Measurements from ENCODE around the gene MYMK.

MYMK gene

GRCh38 chr9:133492061-133493021 lies 32.4 kb downstream of the MYMK start:
- TF ChIP-seq, protein P1, sequence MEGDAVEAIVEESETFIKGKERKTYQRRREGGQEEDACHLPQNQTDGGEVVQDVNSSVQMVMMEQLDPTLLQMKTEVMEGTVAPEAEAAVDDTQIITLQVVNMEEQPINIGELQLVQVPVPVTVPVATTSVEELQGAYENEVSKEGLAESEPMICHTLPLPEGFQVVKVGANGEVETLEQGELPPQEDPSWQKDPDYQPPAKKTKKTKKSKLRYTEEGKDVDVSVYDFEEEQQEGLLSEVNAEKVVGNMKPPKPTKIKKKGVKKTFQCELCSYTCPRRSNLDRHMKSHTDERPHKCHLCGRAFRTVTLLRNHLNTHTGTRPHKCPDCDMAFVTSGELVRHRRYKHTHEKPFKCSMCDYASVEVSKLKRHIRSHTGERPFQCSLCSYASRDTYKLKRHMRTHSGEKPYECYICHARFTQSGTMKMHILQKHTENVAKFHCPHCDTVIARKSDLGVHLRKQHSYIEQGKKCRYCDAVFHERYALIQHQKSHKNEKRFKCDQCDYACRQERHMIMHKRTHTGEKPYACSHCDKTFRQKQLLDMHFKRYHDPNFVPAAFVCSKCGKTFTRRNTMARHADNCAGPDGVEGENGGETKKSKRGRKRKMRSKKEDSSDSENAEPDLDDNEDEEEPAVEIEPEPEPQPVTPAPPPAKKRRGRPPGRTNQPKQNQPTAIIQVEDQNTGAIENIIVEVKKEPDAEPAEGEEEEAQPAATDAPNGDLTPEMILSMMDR (IDR thresholded peaks at IDR 0.05): no peak

- TF ChIP-seq, protein P1 (IDR thresholded peaks at IDR 0.05): no peak
Observed at GRCh38 chr9:133491656-133491925, 33.2 kb downstream of the MYMK start.

DNA sequence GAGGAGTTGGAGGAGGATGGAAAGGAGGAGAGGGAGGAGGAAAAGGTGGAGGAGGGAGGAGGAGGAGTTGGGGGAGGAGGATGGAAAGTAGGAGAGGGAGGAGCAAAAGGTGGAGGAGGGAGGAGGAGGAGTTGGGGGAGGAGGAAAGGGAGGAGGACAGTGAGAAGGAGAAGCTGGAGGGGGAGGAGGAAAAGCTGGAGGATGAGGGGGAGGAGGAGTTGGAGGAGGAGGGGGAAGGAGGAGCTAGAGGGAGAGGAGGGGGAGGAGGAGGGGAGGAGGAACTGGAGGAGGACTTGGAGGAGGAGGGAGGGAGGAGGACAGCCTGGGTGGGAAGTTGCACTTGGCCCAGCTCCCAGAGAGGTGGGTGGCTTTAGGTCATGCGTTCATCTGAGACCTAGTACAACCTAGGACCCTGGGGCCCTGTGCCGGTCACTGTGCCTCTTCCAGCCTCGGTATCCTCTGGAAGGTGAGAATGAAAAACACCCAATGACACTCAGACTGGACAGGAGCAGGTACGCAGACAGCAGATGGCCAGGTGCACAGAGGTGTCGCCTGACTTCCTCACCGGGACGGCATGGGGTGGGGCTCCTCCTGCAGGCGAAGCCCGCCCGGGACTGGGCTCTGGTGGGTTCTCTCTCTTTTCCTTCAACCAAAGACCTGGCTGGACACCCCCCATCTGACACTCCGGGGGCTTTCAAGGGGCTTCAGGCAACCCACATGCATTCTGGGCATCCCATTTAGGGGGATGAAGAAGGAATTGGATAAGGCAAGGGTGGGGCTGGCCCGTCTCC lies 33.7 kb downstream of the MYMK start:
- TF ChIP-seq, protein P1 (IDR thresholded peaks at IDR 0.05): no peak

GRCh38 chr9:133490201-133490681 lies 34.5 kb downstream of the MYMK start:
- TF ChIP-seq, protein P1 (IDR thresholded peaks at IDR 0.05): no peak

GRCh38 chr9:133489253-133490190 lies 35.2 kb downstream of the MYMK start:
- TF ChIP-seq, protein P1 (IDR thresholded peaks at IDR 0.05): no peak

DNA sequence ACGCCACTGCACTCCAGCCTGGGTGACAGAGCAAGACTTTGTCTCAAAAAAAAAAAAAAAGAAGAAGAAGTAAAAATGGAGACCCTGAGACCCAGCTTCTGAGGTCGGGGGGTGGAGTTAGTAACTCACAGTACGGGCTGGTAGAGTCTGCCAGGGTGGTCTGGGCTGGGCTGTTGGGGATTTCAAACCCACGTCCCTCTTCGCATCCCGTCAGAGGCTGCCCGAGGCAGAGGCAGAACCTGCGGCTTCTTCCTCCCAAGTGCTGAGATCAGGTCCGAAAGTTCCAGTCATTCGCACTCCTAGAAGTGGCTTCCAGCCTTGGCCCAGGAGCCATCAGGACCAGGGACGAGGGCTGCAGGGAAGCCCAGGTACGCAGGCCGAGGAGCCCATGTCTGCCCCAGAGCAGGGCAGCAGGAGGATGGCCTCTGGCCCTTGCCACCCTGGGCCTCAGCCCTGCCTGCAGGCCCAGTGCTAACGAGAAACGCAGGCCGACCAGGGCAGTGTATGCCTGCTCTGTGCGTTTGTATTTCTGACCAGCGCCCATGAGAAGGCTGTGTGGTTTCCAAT lies 36.0 kb downstream of the MYMK start:
- TF ChIP-seq, protein P1 (IDR thresholded peaks at IDR 0.05): no peak

Measured in LNCAP (cell line).